Activated CD8-positive, alpha-beta memory T cell treated with anti-CD3 and anti-CD28 coated beads, Interleukin-2, amount 50 U/mL, for 1 hour (primary cell): ENCODE data around the gene FOSL2.

Source experiments
- DNase-seq: peaks from one replicate; pipeline ENCODE4 v3.0.0-alpha.2; 2020; ENCODE audit errors: extremely low read depth

The FOSL2 gene

DNA sequence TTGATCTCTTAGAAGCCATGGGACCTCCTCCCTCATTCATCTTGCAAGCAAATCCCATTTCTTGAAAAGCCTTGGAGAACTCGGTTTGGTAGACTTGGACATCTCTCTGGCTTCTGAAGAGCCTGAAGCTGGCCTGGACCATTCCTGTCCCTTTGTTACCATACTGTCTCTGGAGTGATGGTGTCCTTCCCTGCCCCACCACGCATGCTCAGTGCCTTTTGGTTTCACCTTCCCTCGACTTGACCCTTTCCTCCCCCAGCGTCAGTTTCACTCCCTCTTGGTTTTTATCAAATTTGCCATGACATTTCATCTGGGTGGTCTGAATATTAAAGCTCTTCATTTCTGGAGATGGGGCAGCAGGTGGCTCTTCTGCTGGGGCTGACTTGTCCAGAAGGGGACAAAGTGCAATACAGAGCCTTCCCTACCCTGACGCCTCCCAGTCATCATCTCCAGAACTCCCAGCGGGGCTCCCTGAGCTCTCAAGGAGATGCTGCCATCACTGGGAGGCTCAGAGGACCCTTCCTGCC is 20.0 kb downstream of the FOSL2 start:
- no peak for DNase-seq

DNA sequence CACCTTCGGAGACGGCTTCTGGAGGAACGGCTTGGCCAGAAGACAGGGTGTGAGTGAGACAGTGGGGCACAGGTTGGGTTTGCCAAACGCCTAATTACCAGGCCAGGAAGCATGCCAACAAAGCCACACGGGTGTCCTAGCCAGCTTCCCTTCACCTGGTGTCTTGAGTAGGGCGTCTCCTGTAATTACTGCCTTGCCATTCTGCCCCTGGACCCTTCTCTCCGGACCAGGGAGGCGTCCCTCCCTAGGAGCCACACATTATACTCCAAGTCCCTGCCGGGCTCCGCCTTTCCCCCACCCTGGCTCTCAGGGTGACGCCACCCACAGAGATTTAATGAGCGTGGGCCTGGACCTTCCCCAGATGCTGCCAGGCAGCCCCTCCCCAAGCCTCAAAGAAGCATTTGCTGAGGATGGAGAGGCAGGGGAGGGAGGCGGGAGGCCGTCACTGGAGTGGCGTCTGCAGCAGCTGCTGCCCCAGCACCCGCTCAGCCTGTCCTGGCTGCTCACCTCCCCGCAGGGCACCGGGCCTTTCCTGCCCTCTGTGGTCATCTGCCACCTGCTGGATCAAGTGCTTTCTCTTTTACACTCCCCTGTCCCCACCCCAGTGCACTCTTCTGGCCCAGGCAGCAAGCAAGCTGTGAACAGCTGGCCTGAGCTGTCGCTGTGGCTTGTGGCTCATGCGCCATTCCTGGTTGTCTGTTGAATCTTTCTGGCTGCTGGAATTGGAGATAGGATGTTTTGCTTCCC is 20.7 kb downstream of the FOSL2 start:
- no peak for DNase-seq

DNA sequence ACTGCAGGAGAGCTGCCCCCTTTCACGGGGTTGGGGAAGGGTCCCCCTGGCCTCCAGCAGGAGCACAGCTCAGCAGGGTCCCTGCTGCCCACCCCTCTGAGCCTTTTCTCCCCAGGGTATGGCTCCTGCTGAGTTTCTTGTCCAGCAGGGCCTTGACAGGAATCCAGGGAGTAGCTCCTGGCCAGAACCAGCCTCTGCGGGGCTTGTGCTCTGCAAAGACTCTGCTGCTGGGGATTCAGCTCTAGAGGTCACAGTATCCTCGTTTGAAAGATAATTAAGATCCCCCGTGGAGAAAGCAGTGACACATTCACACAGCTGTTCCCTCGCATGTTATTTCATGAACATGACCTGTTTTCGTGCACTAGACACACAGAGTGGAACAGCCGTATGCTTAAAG is 21.2 kb downstream of the FOSL2 start:
- DNase-seq, result no peak

DNA sequence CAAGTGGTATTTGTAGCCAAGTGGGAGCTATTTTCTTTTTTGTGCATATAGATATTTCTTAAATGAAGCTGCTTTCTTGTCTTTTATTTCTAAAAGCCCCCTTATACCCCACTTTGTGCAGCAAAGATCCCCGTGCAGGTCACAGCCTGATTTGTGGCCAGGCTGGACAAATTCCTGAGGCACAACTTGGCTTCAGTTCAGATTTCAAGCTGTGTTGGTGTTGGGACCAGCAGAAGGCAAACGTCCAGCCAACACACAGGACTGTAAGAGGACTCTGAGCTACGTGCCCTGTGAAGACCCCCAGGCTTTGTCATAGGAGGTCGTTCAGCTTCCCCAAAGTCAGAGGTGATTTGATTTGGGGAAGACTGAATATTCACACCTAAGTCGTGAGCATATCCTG is 21.9 kb downstream of the FOSL2 start:
- no peak for DNase-seq

DNA sequence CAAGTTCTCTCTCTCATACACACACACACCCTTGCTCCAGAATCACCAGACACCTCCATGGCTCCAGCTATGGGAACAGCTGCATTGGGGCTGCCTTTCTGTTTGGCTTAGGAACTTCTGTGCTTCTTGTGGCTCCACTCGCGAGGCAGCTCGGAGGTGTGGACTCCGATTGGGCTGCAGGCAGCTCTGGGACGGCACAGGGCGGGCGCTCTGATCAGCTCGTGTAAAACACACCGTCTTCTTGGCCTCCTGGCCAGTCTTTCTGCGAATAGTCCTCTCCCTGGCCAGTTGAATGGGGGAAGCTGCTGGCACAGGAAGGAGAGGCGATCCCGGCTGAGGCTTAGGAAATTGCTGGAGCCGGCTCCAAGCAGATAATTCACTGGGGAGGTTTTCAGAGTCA is 22.4 kb downstream of the FOSL2 start:
- no peak for DNase-seq

DNA sequence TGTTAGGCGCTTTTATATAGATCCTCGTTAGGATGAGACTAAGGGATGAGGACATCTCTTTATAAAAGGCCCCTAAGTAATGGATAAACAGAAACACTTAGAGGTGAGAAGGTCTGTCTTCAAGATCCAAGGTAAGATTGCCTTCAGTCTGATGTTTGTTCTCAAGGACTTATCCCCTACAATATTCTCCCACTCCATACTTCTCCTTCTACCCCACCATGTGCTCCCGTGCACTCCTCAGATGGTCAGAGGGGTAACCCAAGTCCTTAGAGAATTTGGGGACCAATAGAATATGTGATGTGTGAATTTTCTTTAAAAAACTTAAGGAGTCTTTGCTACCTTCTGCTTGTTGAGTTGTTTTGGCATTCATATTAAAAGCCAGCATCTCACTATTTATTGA is 23.1 kb downstream of the FOSL2 start:
- no peak for DNase-seq

DNA sequence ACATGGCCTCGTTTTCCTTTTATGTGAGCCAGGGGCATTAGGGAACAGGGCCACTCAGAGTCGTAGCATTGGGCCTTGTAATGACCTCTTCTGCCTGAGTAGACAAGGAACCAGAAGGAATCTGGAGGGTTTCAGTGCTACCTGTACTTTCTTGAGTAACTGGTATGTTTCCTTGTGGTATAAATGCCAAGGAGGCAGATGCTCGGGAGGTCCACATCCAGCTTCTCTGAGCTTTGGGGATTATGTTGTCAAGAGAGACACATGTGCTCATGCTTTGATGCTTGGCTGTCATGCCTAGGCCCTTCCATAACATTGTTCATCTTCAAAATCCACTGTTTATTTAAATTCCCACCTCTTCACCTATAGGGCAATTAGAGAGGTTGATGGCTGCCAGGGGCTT is 26.3 kb downstream of the FOSL2 start:
- no peak for DNase-seq

DNA sequence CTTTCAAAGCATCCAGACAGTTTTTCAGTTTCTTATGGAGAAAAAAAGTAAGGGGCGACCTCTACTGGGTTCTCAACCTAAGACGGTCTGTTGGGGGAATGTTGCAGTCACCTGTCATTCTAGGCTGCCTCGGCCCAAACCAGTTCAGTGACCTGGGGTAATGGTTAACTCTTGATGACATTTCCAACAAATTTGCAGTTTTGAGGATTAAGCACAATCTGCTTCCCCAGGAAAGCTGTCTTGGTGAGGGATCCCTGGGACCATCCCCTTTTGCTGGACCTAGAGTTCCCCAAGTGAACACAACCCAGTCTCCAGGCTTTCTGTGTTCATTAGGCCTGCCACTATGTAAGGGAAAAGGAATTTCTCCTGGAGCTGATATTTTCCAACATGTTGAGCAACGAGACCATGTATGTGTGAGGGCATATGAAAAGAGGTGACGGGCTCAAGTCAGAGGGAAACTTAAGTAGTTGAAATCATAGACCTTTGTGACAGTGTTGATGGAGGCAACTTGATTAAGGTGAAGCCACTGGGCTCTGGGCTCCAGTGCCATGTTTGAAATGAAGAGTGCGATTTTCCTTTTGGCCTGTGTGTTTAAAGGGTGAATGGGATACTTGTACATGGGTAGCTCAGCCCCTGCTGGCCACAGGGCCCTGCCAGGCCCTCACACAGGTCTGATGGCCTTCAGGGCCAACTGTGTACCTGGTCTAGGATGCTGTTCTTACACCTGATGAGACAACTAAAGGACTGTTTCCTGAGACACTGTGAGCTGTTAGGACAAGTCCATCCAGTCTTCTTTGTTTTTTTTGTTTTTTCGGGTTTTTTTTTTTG is 27.0 kb downstream of the FOSL2 start:
- DNase-seq, result no peak

DNA sequence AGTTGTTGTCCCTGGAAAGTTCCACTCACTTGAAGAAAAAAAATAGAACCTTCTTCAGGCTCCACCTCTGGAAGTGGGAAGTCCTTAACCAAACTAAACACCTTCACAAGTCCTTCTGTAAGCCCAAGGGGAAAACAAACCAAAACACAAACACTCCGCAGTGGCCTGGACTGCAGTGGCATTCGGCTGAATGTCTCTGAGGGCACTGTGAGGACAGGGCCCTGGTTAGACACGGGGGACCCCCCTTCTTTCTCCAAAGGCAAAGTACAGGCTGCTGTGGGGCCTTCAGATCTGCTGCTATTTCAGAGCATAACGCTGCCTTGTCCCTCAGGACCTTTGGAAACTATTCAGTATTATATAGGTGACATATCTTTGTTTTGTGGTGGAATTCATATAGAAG is 28.1 kb downstream of the FOSL2 start:
- no peak for DNase-seq

DNA sequence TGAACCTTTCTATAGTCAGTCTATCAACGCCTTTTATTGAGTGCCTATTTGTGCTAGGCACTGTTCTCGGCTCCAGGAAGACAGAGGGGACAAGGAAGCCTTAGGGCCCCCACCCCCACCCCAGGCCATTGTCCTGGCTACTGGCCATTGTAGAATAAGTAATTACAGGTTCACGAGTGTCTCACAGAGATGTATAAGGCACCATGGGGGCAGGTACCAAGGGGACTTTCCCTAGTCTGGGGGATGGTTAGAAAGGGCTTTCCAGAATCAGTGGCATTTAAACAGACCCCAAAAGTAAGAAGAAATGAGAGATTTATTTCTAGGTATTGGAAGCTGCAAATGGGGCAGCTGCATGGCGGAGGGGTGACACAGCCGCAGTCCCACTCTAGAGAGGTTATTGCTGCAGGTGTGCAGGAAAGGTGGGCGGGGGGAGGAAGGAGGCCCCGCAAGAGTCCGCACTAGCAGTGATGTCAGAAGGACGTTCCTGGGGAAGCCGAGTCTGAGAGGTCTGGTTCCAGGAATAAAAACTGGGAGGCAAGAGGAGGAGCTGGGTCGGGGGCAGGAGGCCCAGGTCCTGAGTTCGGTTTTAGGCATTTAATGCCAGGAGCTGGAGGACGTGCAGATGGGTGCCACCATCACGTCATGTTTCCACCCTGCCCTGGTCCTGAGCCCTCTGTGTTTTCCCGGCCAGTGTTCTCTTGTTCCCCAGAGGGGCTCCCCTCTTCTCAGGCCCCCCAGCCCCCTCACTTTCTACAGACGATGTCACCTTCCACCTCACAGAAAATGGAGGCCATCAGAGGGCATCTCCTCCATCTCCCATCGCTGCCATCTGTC is 30.5 kb downstream of the FOSL2 start:
- DNase-seq, result no peak

DNA sequence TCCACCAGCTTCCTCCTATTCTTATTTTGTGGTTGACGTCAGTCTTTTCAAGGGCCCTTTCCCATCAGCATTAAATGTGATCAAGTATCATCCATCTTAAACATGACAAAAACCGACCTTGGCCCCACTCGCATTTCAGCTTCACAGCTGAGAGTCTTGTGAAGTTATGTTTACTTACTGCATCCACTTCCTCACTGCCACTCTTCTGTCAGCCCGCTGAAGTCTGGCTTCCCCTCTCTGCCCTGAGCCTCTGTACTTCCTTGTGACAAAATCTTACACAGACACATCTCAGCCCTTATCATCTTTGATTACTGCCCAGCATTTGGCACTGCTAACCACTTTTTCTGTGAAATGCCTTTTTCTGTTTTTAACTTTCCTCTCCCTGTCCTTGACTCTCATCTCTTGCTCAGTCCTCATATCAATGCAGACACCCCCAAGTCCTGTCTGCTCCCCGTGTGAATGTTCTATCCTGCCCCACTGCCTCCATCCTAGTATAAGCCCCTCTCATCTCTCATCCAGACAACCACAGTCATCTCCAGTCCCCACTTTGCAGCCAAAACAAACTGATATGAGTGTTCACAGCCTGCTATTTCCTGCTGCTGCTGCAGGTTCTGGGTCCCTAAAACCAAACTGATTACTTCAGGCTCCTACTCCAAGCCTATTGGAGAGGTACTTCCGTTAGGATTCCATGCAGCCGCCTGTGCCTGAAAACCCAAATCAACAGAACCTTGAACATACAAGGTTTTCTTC is 31.4 kb downstream of the FOSL2 start:
- no peak for DNase-seq

DNA sequence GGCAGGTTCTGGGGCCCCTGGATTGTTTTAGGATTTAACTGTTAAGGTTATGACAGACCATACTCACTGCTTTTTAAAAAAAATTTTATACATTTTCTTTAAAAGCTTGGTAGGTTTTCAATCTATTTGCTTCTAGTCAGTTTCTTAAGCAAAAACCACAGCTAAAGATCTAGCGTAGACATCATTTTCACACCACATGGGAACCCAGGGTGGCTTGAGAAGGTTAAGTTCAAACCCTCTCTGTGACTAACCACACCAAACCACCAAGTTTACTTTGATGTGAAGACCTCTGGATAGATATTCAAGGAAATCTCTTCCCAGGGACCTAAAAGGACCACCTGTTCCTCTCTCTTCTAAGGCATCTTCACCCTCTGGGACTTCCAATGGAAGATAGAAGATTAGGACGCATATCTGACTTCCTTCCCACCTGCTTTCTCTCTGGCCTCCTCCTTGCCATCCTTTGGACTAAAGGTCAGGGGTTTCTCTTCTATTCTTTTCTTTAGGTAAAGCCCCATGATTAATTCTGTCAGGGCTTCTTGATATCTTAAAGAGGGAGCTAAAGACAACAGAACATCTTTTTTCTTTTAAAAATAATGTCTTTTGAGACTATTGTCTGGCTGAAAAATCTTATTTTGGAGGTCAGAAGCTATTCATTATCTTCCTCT is 32.3 kb downstream of the FOSL2 start:
- no peak for DNase-seq

DNA sequence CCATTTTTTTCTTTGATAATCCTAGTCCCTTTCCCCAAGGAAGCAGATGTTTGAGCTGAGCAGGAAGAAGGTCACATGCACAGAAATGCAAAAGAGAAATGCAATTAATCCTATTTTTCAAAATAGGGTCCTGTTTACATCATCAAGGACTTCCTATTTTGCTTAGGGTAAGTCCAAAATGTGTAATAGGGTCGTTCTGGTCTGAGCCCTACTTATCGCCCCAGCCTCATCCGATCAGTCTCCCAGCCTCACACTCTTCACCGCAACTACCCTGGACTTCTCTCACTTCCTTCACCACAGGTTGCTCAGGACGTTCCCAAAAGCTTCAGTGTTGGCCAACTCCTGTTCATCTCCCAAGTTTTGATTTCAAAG is 32.8 kb downstream of the FOSL2 start:
- DNase-seq, result no peak

DNA sequence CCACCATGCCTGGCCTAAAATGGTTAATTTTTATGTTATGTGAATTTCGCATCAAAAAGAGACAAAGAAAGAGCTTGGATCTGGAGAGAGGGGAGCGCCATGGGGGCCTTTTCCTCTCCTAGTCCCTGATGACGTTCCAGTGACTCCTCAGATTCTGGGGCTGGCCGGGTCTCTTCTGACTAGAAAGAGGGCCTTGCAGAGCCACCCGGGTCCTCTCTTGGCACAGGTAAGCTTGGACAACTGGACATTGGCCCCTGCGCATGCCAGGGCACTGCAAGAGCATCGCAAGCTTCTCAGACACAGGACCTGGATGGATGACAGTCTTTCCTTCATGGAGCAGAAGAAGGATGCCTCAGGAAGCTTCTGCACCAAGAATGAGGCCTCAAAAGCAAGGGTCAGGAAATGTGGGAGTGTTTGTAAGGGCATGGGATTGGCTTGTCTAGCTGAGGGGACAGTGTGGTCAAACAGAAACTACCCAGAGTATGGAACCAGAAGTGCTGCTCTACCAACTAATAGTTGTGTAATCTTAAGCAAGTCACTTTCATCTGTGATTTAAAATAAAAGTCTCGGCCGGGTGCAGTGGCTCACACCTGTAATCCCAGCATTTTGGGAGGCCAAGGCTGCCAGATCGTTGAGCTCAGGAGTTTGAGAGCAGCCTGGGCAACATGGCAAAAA is 35.2 kb downstream of the FOSL2 start:
- DNase-seq, result no peak

DNA sequence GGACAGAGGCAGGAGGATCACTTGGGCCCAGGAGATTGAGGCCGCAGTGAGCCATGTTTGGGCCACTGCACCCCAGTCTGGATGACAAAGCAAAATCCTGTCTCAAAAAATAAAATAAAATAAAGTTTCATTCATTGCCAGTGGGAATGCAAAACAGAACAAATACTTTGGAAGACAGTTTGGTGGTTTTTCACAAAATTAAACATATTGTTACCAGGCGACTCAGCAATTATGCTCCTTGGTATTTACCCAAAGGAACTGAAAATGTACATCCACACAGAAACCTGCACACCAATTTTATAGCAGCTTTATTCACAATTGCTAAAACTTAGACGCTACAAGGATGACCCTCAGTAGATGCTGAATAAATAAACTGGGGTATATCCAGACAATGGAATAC is 35.8 kb downstream of the FOSL2 start:
- DNase-seq, result no peak

DNA sequence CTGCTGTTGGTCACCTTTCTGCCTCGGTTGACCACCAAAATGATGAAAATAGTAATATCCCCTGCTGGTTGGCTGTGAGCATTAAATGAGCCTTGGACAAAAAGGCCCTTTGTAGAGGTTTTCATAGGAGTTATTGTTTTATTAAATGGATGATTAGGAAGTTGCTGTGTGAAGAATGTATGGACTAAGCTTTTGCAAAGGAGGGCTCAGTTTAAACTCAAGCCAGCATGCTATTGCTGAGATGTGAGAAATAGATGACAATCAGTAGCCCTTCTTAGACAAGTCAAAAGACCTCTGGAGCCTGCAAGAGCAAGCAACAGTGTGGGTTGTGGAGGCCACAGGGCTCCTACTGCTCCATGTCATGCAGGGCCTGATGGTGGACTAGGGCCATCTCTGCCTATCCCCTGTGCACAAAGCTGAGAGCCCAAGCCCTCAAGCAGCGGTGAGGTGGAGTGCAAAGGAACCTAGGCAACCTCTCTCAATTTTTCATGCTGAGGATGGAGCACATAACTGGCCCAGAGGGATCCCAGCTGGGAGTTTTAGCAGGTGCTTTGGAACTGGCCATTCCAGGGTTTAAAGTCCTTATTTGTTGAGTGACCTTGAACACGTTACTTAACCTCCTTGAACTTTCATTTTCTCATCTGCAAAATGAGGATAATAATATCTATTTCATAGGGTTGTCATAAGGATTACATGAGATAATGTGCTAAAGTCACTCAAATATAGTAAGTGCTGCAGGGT is 37.1 kb downstream of the FOSL2 start:
- no peak for DNase-seq

DNA sequence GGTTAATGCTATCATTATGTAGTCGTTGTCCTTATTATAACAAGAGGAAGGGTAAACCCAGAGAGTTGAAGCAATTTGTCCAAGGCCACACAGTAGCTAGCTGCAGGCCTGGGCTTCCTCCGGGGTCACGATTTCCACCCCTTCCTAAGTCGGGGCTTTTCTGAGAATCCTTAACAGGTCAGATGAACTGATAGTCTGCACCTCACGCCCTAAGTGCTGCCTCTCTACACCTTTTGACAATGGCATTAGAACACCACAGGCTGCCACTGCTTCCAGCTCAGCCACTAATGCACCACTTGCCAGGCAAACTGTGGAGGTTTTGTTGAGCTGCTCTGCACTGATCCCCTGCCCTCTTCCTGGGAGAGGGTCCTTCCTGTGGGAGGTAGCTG is 37.7 kb downstream of the FOSL2 start:
- no peak for DNase-seq

DNA sequence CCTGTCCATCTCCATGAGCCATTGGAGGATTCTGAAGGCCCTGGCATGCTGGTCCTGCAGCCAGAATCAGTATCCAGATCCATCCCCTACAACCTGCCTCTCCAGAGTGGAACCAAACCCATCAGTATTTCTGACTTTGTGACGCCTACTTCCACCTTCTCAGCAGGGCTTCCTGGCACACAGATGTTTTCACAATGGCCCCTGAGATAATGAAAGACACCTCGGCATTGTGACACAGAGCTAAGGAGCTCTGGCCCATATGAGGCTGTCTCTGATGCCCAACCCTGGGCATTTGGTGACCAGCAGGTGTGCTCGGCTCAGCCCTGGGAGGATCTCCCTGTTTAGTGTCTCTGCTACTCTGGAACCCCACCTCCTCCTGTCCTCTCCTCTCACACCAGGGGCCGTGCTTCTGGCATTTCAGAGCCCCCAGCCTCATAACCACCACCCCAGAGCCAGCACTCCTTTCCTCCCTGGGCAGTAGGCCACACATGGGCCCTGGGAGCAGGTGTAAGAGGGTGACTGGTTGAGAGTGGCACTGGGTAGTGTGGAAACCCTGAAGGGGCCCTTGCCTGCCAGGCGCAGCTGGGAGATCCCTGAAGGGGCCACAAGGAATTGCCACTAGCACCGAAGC is 38.2 kb downstream of the FOSL2 start:
- DNase-seq, result no peak

DNA sequence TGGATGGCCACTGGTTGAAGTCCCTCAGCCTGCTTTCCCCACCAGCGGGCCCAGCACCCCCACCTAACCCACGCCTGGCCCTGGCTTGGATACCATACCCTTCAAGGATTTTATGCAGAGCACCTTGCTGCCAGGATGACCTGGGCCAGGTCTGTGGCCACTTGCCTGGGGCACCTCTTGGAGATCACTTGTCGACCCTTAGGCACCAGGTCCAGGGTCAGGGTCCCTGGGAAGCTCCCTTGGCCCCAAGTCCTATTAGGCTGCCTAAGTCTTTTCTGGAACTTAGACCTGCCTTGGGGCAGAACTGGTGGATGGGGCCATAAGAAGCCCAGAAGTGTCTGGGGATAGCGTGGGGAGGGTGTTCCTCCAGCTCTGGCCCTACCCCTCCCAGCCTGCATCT is 39.1 kb downstream of the FOSL2 start:
- DNase-seq, result no peak
